ENCODE measurements around the gene GPI.
"Not testable (repeated sequence)": the region's sequence is repeated elsewhere in the genome, so short reads cannot be mapped to it uniquely, and the experiment has no call there.

The GPI gene

DNA sequence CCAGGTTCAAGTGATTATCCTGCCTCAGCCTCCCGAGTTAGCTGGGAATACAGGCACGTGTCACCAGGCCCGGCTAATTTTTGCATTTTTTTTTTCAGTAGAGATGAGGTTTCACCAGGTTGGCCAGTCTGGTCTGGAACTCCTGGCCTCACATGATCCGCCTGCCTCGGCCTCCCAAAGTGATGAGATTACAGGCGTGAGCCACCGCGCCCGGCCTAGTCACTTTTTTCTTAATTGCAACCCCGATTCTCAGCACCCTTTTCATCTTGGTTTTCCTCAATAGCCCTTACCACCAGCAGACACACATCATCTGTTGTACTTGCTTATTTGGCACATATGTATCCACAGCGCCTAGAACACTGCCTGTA, 550 bp upstream of the GPI start:
- TF ChIP-seq, protein P1, sequence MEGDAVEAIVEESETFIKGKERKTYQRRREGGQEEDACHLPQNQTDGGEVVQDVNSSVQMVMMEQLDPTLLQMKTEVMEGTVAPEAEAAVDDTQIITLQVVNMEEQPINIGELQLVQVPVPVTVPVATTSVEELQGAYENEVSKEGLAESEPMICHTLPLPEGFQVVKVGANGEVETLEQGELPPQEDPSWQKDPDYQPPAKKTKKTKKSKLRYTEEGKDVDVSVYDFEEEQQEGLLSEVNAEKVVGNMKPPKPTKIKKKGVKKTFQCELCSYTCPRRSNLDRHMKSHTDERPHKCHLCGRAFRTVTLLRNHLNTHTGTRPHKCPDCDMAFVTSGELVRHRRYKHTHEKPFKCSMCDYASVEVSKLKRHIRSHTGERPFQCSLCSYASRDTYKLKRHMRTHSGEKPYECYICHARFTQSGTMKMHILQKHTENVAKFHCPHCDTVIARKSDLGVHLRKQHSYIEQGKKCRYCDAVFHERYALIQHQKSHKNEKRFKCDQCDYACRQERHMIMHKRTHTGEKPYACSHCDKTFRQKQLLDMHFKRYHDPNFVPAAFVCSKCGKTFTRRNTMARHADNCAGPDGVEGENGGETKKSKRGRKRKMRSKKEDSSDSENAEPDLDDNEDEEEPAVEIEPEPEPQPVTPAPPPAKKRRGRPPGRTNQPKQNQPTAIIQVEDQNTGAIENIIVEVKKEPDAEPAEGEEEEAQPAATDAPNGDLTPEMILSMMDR (IDR thresholded peaks at IDR 0.05; ENCODE audit: insufficient read depth, low read depth, low read length, missing control alignments): no peak
- peak overlapping the region; percentile 84 for H3K4me3 ChIP-seq (ENCODE audit: low read depth, low read length)
- no peak for DNase-seq (ENCODE audit: low read depth)

DNA sequence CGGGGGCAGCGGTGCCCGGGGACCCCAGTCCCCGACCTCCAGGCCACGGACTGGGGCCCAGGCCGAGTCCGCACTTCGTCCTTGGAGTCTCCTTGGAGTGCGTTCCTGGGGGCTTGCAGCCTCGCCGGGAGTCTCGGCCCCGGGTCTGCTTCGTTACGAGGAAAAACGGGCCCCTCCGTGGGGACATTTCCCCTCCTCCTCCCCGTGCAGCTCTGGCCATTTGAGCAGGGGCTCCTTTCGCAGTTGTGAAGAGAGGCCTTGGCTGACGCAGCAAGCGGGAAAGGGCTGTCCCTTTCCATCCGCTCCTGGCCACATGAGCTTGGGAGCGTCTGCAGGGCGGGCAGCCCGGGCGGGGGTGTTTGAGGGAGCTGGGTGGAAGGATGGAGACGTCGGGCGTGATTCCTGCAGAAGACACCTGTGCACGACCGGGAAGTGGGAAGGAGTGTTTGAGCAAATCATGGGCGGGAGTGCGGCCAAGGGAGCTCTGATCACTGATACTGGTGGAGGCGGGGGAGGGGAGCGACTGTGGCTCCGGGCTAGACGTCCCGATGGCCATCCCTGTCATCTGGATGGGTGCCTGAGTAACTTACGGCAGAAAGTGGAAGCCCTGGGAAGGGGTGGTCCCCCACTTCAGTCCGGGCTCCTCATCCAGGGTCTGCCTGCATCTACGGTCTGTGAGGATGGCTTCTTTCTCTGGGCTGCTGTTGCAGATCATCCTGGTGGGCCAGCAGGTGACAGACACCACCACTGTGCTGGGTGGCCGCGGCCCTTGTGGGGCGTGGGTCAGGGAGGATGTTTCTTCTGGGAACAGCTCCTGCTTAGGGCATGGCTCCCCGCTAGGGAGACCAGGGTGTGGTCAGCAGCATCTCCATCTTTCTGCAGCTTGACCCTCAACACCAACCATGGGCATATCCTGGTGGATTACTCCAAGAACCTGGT, 736 bp downstream of the GPI start:
- peak; percentile 17 for DNase-seq (ENCODE audit: low read depth)
- peak overlapping the region; percentile 84 for H3K4me3 ChIP-seq (ENCODE audit: low read depth, low read length)
- TF ChIP-seq, protein P1 (IDR thresholded peaks at IDR 0.05; ENCODE audit: insufficient read depth, low read depth, low read length, missing control alignments): no peak

DNA sequence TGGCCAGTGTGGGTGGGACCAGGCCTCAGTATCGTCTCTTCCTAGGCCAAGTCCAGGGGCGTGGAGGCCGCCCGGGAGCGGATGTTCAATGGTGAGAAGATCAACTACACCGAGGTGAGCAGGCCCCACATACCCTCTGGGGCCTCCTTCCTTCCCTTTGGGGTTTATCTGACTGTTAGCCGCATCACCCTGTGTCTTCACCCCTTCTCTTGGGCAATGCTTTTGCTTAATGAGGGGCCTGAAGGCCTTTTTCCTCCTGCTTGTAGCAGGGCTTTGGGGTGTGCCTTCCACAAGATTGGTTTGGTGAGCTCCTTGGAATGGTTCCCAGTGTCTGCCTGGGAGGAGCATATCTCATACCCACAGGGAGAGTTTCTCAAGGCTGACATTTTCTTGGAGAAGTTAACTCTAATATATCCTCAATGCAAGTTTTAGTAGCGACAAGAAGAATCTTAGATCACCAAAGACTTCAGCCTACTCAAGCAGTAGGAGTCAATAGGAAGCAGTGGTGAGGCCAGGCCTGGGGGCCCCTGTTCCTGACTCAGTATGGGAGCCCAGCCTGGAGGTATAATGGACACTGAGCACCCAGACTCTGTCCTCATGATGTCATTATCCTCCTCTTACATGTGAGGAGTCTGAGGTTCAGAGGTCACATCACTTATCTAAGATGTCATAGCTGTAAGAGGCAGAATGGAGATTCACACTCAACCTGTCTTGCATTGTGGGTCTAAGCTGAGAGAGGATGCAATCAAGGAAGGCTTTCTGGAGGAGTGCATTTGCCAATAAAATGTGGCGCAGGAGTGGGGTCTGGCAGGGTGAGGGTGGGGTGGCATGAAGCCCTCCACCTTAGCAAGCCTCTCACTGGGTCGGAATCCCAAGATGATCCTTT, 2.0 kb downstream of the GPI start:
- DNase-seq (ENCODE audit: low read depth): no peak
- peak overlapping the region; percentile 84 for H3K4me3 ChIP-seq (ENCODE audit: low read depth, low read length)
- TF ChIP-seq, protein P1 (IDR thresholded peaks at IDR 0.05; ENCODE audit: insufficient read depth, low read depth, low read length, missing control alignments): no peak

- TF ChIP-seq, protein P1 (IDR thresholded peaks at IDR 0.05; ENCODE audit: insufficient read depth, low read depth, low read length, missing control alignments): no peak
- DNase-seq (ENCODE audit: low read depth): no peak
- H3K4me3 ChIP-seq (ENCODE audit: low read depth, low read length): no peak overlapping the region
Measured at GRCh38 chr19:34367624-34367957, 2.6 kb downstream of the GPI start.

GRCh38 chr19:34368338-34368737, 3.3 kb downstream of the GPI start:
- no peak overlapping the region for H3K4me3 ChIP-seq (ENCODE audit: low read depth, low read length)
- no peak for DNase-seq (ENCODE audit: low read depth)
- TF ChIP-seq, protein P1 (IDR thresholded peaks at IDR 0.05; ENCODE audit: insufficient read depth, low read depth, low read length, missing control alignments): no peak

DNA sequence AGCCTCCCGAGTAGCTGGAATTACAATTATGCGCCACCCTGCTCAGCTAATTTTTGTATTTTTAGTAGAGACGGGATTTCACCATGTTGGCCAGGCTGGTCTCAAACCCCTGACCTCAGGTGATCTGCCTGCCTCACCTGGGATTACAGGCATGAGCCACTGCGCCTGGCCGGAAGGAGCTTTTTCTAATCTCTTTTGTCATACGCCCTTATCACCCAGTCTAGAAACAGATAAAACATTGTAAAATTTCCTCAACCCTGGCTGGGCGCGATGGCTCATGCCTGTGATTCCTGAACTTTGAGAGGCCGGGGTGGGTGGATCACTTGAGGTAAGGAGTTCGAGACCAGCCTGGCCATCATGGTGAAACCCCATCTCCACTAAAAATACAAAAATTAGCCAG, 4.2 kb downstream of the GPI start:
- DNase-seq (ENCODE audit: low read depth); H3K4me3 ChIP-seq (ENCODE audit: low read depth, low read length): not testable (repeated sequence)

DNA sequence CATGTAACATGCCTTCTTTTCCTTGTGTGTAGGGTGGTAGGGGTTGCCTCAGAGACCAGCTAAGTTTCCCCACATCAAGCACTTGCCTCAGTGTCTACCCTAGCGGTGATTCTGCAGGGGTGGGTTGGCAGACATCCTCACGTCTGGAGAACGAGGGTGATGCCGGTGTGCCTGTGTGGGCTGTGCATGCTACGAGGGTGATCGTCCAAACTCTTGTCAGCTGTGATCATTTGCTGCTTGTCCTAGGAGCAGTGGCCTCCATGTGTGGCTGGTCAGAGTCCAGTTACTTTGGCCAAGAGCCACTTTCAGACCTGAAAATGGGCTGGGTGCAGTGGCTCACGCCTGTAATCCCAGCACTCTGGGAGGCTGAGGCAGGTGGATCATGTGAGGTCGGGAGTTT, 5.1 kb downstream of the GPI start:
- no peak for DNase-seq (ENCODE audit: low read depth)
- H3K4me3 ChIP-seq (ENCODE audit: low read depth, low read length): no peak overlapping the region
- TF ChIP-seq, protein P1 (IDR thresholded peaks at IDR 0.05; ENCODE audit: insufficient read depth, low read depth, low read length, missing control alignments): no peak
